A549 (cell line): ENCODE measurements around the gene LRIG1. TPM values are rescaled to one million over a fixed set of nuclear protein-coding genes. Genes with fewer than 3 reads are reported as not detected.

ENCODE experiments used
- ATAC-seq, 2 experiments: fragments of 200-7000 bp in 1 of 2; fragments of >200 bp in 1 of 2; cut with Nextera tagmentation in 1 of 2; cut with Tn5 transposase in 1 of 2; 3 replicates each; pipeline versions ENCODE4 v1.8.0 to v1.9.1; 2018 to 2020; ENCODE audit warnings: mild to moderate bottlenecking in 1 of 2, moderate library complexity in 1 of 2
- CTCF ChIA-PET: fragments of 300-600 bp; sonication (Branson Sonifier 250); formaldehyde crosslinking; extraction: SDS; loops from one replicate; lab custom pipeline; 2021; ENCODE audit warnings: antibody characterized with exemption, inconsistent platforms; lab: Yijun Ruan, JAX
- POLR2A ChIA-PET: fragments of 350-600 bp; formaldehyde crosslinking; extraction: SDS; loops from one replicate; lab custom pipeline; 2021; ENCODE audit warnings: antibody characterized with exemption, inconsistent platforms; lab: Yijun Ruan, JAX
- DNase-seq, 2 experiments: peaks; one replicate each; pipeline versions ENCODE4 v3.0.0 to v3.0.0-alpha.2; 2011 to 2016; ENCODE audit warnings: low read depth in 1 of 2, low spot score in 1 of 2
- FAIRE-seq: peaks from 2 replicates; lab custom pipeline; 2011; peaks lifted over from hg19 to GRCh38; lab: Jason Lieb, UNC
- H3K27ac ChIP-seq, 2 experiments: fragments of >200 bp; sonication (Bioruptor Twin); formaldehyde crosslinking; 3 replicates each; pipeline ENCODE4 v1.5.1; 2016 to 2017
- H3K4me1 ChIP-seq: fragments of >200 bp; sonication (Bioruptor Twin); formaldehyde crosslinking; 3 replicates; pipeline ENCODE4 v1.6.1; 2016
- H3K4me2 ChIP-seq: fragments of >200 bp; sonication (Bioruptor Twin); formaldehyde crosslinking; 3 replicates; pipeline ENCODE4 v1.6.1; 2016
- H3K4me3 ChIP-seq: fragments of >200 bp; sonication (Bioruptor Twin); formaldehyde crosslinking; 3 replicates; pipeline ENCODE4 v1.5.1; 2016
- H3K9me3 ChIP-seq: fragments of >200 bp; sonication (Bioruptor Twin); formaldehyde crosslinking; 3 replicates; pipeline ENCODE4 v1.6.1; 2016
- BCL3 ChIP-seq: fragments of >200 bp; sonication (Bioruptor Twin); formaldehyde crosslinking; IDR thresholded peaks from 3 replicates; pipeline ENCODE4 v1.6.1; 2016
- CBX2 ChIP-seq: fragments of 200-600 bp; sonication (generic); IDR thresholded peaks from 2 replicates; pipeline ENCODE4 v1.6.1; 2016; ENCODE audit warnings: low read depth, mild to moderate bottlenecking, borderline replicate concordance
- CBX8 ChIP-seq: fragments of 200-600 bp; sonication (generic); IDR thresholded peaks from 2 replicates; pipeline ENCODE4 v1.6.1; 2016
- CHD2 ChIP-seq: fragments of 150-350 bp; IDR thresholded peaks from 2 replicates; pipeline ENCODE4 v1.6.1; 2014; ENCODE audit warnings: low read length; ENCODE audit not compliant: partially characterized antibody
- CHD4 ChIP-seq: fragments of 200-600 bp; sonication (generic); IDR thresholded peaks from 2 replicates; pipeline ENCODE4 v1.6.1; 2016; ENCODE audit warnings: antibody characterized with exemption, mild to moderate bottlenecking, borderline replicate concordance
- EHF ChIP-seq: fragments of 250-450 bp; sonication (Bioruptor Pico); IDR thresholded peaks from 2 replicates; pipeline ENCODE4 v1.5.0; 2020; ENCODE audit warnings: mild to moderate bottlenecking
- EP300 ChIP-seq, 2 experiments: fragments of >200 bp; sonication (Bioruptor Twin); formaldehyde crosslinking; IDR thresholded peaks; 2 replicates in 1 of 2; 3 replicates in 1 of 2; pipeline ENCODE4 v1.6.1; 2016 to 2017
- ESRRA ChIP-seq: fragments of 150-350 bp; IDR thresholded peaks from 2 replicates; pipeline ENCODE4 v1.6.1; 2014; ENCODE audit warnings: mild to moderate bottlenecking, low read length, borderline replicate concordance
- FOSL2 ChIP-seq, 2 experiments: fragments of 450-650 bp in 1 of 2; fragments of >200 bp in 1 of 2; sonication (Bioruptor Twin) in 1 of 2; formaldehyde crosslinking; IDR thresholded peaks; 2 replicates each; pipeline versions ENCODE4 v1.5.0 to v1.6.1; 2016 to 2020; ENCODE audit warnings: mild to moderate bottlenecking in 1 of 2, moderate library complexity in 1 of 2
- FOXS1 ChIP-seq: fragments of 250-450 bp; sonication (Bioruptor Pico); IDR thresholded peaks from 2 replicates; pipeline ENCODE4 v1.5.0; 2020; ENCODE audit warnings: mild to moderate bottlenecking, moderate library complexity
- HOXA7 ChIP-seq: fragments of 250-450 bp; sonication (Bioruptor Pico); IDR thresholded peaks from 2 replicates; pipeline ENCODE4 v1.5.0; 2020; ENCODE audit warnings: mild to moderate bottlenecking, moderate library complexity
- MAZ ChIP-seq: fragments of 150-350 bp; IDR thresholded peaks from 2 replicates; pipeline ENCODE4 v1.6.1; 2014; ENCODE audit warnings: antibody characterized with exemption, low read depth, low read length, borderline replicate concordance
- MYC ChIP-seq: IDR thresholded peaks from 2 replicates; pipeline ENCODE4 v1.6.1; 2012; ENCODE audit warnings: mild to moderate bottlenecking, inconsistent platforms, low read length, improper control_type of control experiment, borderline replicate concordance
- NPAS2 ChIP-seq: fragments of 250-450 bp; sonication (Bioruptor Pico); IDR thresholded peaks from 2 replicates; pipeline ENCODE4 v1.8.0; 2022; ENCODE audit warnings: mild to moderate bottlenecking, moderate library complexity, borderline replicate concordance
- PHF8 ChIP-seq: fragments of 200-600 bp; sonication (generic); IDR thresholded peaks from 2 replicates; pipeline ENCODE4 v1.6.1; 2016; ENCODE audit warnings: low read depth, mild to moderate bottlenecking, antibody characterized with exemption, moderate library complexity, borderline replicate concordance
- POLR2AphosphoS2 ChIP-seq: conservative IDR thresholded peaks from 2 replicates; pipeline ENCODE4 v1.6.1; 2012; ENCODE audit warnings: low read length, improper control_type of control experiment, inconsistent platforms
- RAD21 ChIP-seq, 2 experiments: fragments of >200 bp in 1 of 2; sonication (Bioruptor Twin) in 1 of 2; formaldehyde crosslinking in 1 of 2; IDR thresholded peaks in 1 of 2; conservative IDR thresholded peaks in 1 of 2; 2 replicates in 1 of 2; 3 replicates in 1 of 2; pipeline ENCODE4 v1.6.1; 2012 to 2018; ENCODE audit warnings: inconsistent platforms in 1 of 2
- RCOR1 ChIP-seq: fragments of 150-350 bp; IDR thresholded peaks from 2 replicates; pipeline ENCODE4 v1.6.1; 2014; ENCODE audit warnings: antibody characterized with exemption, low read length, low read depth
- RFX5 ChIP-seq: fragments of 450-650 bp; IDR thresholded peaks from 2 replicates; pipeline ENCODE4 v1.7.1; 2014; ENCODE audit warnings: antibody characterized with exemption, mild to moderate bottlenecking, moderate library complexity
- RNF2 ChIP-seq: fragments of 200-600 bp; sonication (generic); IDR thresholded peaks from 2 replicates; pipeline ENCODE4 v1.6.1; 2016; ENCODE audit warnings: low read depth, mild to moderate bottlenecking, antibody characterized with exemption, moderate library complexity, borderline replicate concordance
- SREBF2 ChIP-seq: fragments of 450-650 bp; IDR thresholded peaks from 2 replicates; pipeline ENCODE4 v1.6.1; 2014; ENCODE audit warnings: mild to moderate bottlenecking, moderate library complexity
- USF2 ChIP-seq: fragments of 450-650 bp; IDR thresholded peaks from 2 replicates; pipeline ENCODE4 v1.6.1; 2014; ENCODE audit warnings: antibody characterized with exemption
- WGBS: methylation state at CpG from one replicate; pipeline ENCODE4 v1.1.6; 2017; ENCODE audit errors: missing lambda C conversion rate; 5-methylcytosine and 5-hydroxymethylcytosine counted together
- polyA plus RNA-seq, 4 experiments: library from polyadenylated mRNA; depleted of rRNA in 3 of 4; stranded (reverse); fragments of >200 nt; fragmentation: RNase III in 1 of 4; extraction: RNeasy Plus Mini Kit Qiagen cat#74134 plus additional on column Dnase treatment in 1 of 4; gene quantifications; 2 replicates in 3 of 4; 3 replicates in 1 of 4; pipeline ENCODE4 v1.2.3, GENCODE V29; 2011 to 2017

LRIG1 gene
- polyA plus RNA-seq, 2 of the 4 experiments (the other 2 are of a cell fraction): 1.8 to 6.2 TPM

GRCh38 chr3:66402596-66403290 lies 98.1 kb downstream of the LRIG1 start:
- CTCF ChIA-PET: interaction anchor here (0.7 to 1.3 kb wide), 2 partner anchors 10 to 414 kb away, joined by 3 read pairs; no protein-coding TSS in a partner anchor
- DNase-seq: no peak
- no peak for ATAC-seq
- no peak for FAIRE-seq
- no peak overlapping the region for H3K4me3 ChIP-seq
- H3K4me1 ChIP-seq: no peaks in the 10 kb centered on the region
- no peak overlapping the region for H3K4me2 ChIP-seq
- WGBS: 87% methylated on average over 11 of the region's 13 CpGs
- H3K9me3 ChIP-seq: no peaks in the 10 kb centered on the region
- TF ChIP-seq CHD2: no peak
- no peak for TF ChIP-seq POLR2AphosphoS2
- TF ChIP-seq RNF2: no peak
- no peak for TF ChIP-seq BCL3
- no peak for TF ChIP-seq CBX2
- no peak for TF ChIP-seq USF2
- no peak for TF ChIP-seq EHF
- no peak for TF ChIP-seq NPAS2 (CRISPR knock-in tag)
- no peak for TF ChIP-seq SREBF2
- TF ChIP-seq MAZ: no peak
- no peak for TF ChIP-seq CBX8
- no peak for TF ChIP-seq RCOR1
- TF ChIP-seq RAD21 (conservative IDR thresholded peaks at IDR 0.05 in 1 of 2, IDR thresholded peaks at IDR 0.05 in 1 of 2): no peak
- POLR2A ChIA-PET: no interaction called here
- no peak overlapping the region for H3K27ac ChIP-seq

GRCh38 chr3:66401675-66402491 lies 98.9 kb downstream of the LRIG1 start:
- no peak for FAIRE-seq
- TF ChIP-seq FOXS1 (CRISPR knock-in tag) (no peak), RFX5 (no peak), ESRRA (no peak), PHF8 (no peak), HOXA7 (no peak), EP300 (IDR thresholded peaks at IDR 0.05) (no peak), FOSL2 (IDR thresholded peaks at IDR 0.05) (no peak), FOSL2 (CRISPR knock-in tag; IDR thresholded peaks at IDR 0.05) (no peak), MYC (no peak), CHD2 (no peak), CHD4 (no peak)
- ChIA-PET CTCF (interaction anchor here (0.7 to 1.3 kb wide), 3 partner anchors 9 to 415 kb away, joined by 3 to 4 read pairs (median 3); no protein-coding TSS in a partner anchor), POLR2A (no interaction called here)
- WGBS: 94% methylated on average over 9 of the region's 20 CpGs
- Histone ChIP-seq H3K27ac (no peak overlapping the region), H3K4me3 (no peak overlapping the region), H3K9me3 (no peaks in the 10 kb centered on the region), H3K4me2 (no peak overlapping the region), H3K4me1 (no peaks in the 10 kb centered on the region)
- ATAC-seq: no peak
- DNase-seq: no peak
